H1 (cell line): ENCODE results near the gene RFNG. TPM values are rescaled to one million over a fixed set of nuclear protein-coding genes. Genes with fewer than 3 reads are reported as not detected.

Experiments
- CTCF ChIA-PET: fragments of 300-600 bp; sonication (Branson Sonifier 250); formaldehyde crosslinking; loops from one replicate; lab custom pipeline; 2021; ENCODE audit not compliant: partially characterized antibody; lab: Charles Lee
- POLR2A ChIA-PET: fragments of 300-600 bp; sonication (Branson Sonifier 250); formaldehyde crosslinking; loops from one replicate; lab custom pipeline; 2021; ENCODE audit warnings: inconsistent platforms; ENCODE audit not compliant: partially characterized antibody; lab: Charles Lee
- DNase-seq, 2 experiments: peaks; one replicate each; pipeline versions ENCODE4 v3.0.0 to v3.0.0-alpha.2; 2010 to 2022; ENCODE audit warnings: low spot score in 2 of 2, low read depth in 1 of 2, mixed read lengths in 1 of 2
- FAIRE-seq: peaks from 2 replicates; lab custom pipeline; 2011; peaks lifted over from hg19 to GRCh38; lab: Jason Lieb, UNC
- H2AFZ ChIP-seq: 2 replicates; pipeline ENCODE4 v1.8.1; 2012; ENCODE audit warnings: low read length, inconsistent platforms
- H2AK5ac ChIP-seq: 2 replicates; pipeline ENCODE4 v1.6.1; 2013; ENCODE audit warnings: low read depth, low read length
- H2BK120ac ChIP-seq: replicated peaks from 2 replicates; pipeline ENCODE3; 2013; ENCODE audit warnings: low read depth, low read length, inconsistent platforms
- H2BK12ac ChIP-seq: 2 replicates; pipeline ENCODE4 v1.6.1; 2013; ENCODE audit warnings: low read depth, low read length
- H2BK15ac ChIP-seq: 2 replicates; pipeline ENCODE4 v1.6.1; 2013; ENCODE audit warnings: low read length
- H2BK20ac ChIP-seq: 2 replicates; pipeline ENCODE4 v1.6.1; 2013; ENCODE audit warnings: low read length
- H2BK5ac ChIP-seq: 2 replicates; pipeline ENCODE4 v1.6.1; 2013; ENCODE audit warnings: low read depth, low read length
- H3K14ac ChIP-seq: 2 replicates; pipeline ENCODE4 v1.6.1; 2013; ENCODE audit warnings: inconsistent platforms; ENCODE audit not compliant: insufficient read length
- H3K18ac ChIP-seq: 2 replicates; pipeline ENCODE4 v1.6.1; 2013; ENCODE audit warnings: low read length; ENCODE audit errors: extremely low read depth
- H3K23ac ChIP-seq: 2 replicates; pipeline ENCODE4 v1.6.1; 2013; ENCODE audit warnings: inconsistent platforms; ENCODE audit not compliant: insufficient read length
- H3K23me2 ChIP-seq: 2 replicates; pipeline ENCODE4 v1.6.1; 2013; ENCODE audit warnings: low read depth, low read length
- H3K27ac ChIP-seq: 2 replicates; pipeline ENCODE4 v1.6.1; 2011; ENCODE audit warnings: low read depth, low read length, inconsistent platforms
- H3K27me3 ChIP-seq, 4 experiments: replicated peaks in 1 of 4; 1 replicate in 1 of 4; 2 replicates in 3 of 4; pipeline versions ENCODE4 v1.6.1 to v1.8.1; 2011 to 2013; ENCODE audit warnings: low read length in 3 of 4, mild to moderate bottlenecking in 3 of 4, inconsistent platforms in 2 of 4, mixed read lengths in 2 of 4, moderate library complexity in 1 of 4; ENCODE audit not compliant: control insufficient read depth in 3 of 4, insufficient read depth in 3 of 4; ENCODE audit errors: extremely low read depth in 1 of 4
- H3K36me3 ChIP-seq, 4 experiments: 2 replicates each; pipeline versions ENCODE4 v1.6.1 to v1.8.1; 2011 to 2013; ENCODE audit warnings: mild to moderate bottlenecking in 4 of 4, low read length in 3 of 4, moderate library complexity in 2 of 4, control low read depth in 1 of 4, inconsistent platforms in 1 of 4; ENCODE audit not compliant: insufficient read depth in 4 of 4, control insufficient read depth in 2 of 4
- H3K4ac ChIP-seq: replicated peaks from 2 replicates; pipeline ENCODE3; 2013; ENCODE audit warnings: low read length, low read depth, mixed read lengths, inconsistent platforms; ENCODE audit not compliant: insufficient read length
- H3K4me1 ChIP-seq, 4 experiments: replicated peaks in 1 of 4; 1 replicate in 1 of 4; 2 replicates in 3 of 4; pipeline versions ENCODE4 v1.6.1 to v1.8.1; 2011 to 2013; ENCODE audit warnings: low read length in 3 of 4, inconsistent platforms in 2 of 4, mixed read lengths in 1 of 4; ENCODE audit not compliant: insufficient read depth in 4 of 4, control insufficient read depth in 3 of 4
- H3K4me2 ChIP-seq, 2 experiments: 2 replicates each; pipeline versions ENCODE4 v1.6.1 to v1.8.1; 2011 to 2013; ENCODE audit warnings: low read depth in 2 of 2, low read length in 2 of 2, control low read depth in 1 of 2, inconsistent platforms in 1 of 2, mild to moderate bottlenecking in 1 of 2; ENCODE audit not compliant: insufficient read depth in 1 of 2
- H3K4me3 ChIP-seq, 4 experiments: fragments of 200-600, 300-600 bp in 1 of 4; sonication (generic), shearing (Covaris generic), sonication (Bioruptor Twin) in 1 of 4; 2 replicates each; pipeline versions ENCODE4 v1.5.1 to v1.8.1; 2011 to 2016; ENCODE audit warnings: low read length in 4 of 4, low read depth in 3 of 4, control low read depth in 2 of 4, inconsistent platforms in 2 of 4, mild to moderate bottlenecking in 2 of 4, mixed read lengths in 1 of 4, moderate library complexity in 1 of 4; ENCODE audit not compliant: insufficient read depth in 2 of 4; ENCODE audit errors: extremely low read depth in 1 of 4
- H3K56ac ChIP-seq: replicated peaks from 2 replicates; pipeline ENCODE3; 2013; ENCODE audit warnings: low read depth, mild to moderate bottlenecking, mixed read lengths, low read length, inconsistent platforms; ENCODE audit not compliant: insufficient read length
- H3K79me1 ChIP-seq: 2 replicates; pipeline ENCODE4 v1.6.1; 2013; ENCODE audit warnings: low read depth, low read length, control low read depth
- H3K79me2 ChIP-seq, 2 experiments: 2 replicates each; pipeline versions ENCODE4 v1.6.1 to v1.8.1; 2012 to 2013; ENCODE audit warnings: low read length in 2 of 2, mild to moderate bottlenecking in 2 of 2, inconsistent platforms in 1 of 2; ENCODE audit not compliant: insufficient read depth in 2 of 2, control insufficient read depth in 1 of 2
- H3K9ac ChIP-seq, 4 experiments: replicated peaks in 1 of 4; 1 replicate in 1 of 4; 2 replicates in 3 of 4; pipeline versions ENCODE4 v1.6.1 to v1.8.1; 2011 to 2013; ENCODE audit warnings: low read depth in 3 of 4, low read length in 3 of 4, control low read depth in 2 of 4, mild to moderate bottlenecking in 2 of 4, moderate library complexity in 2 of 4, inconsistent platforms in 1 of 4; ENCODE audit errors: extremely low read depth in 1 of 4
- H3K9me3 ChIP-seq, 2 experiments: 2 replicates each; pipeline versions ENCODE4 v1.6.1 to v1.8.1; 2012 to 2013; ENCODE audit warnings: mild to moderate bottlenecking in 2 of 2, moderate library complexity in 2 of 2, control low read depth in 1 of 2, inconsistent platforms in 1 of 2, low read depth in 1 of 2, low read length in 1 of 2, mixed read lengths in 1 of 2; ENCODE audit not compliant: insufficient read depth in 2 of 2
- H4K20me1 ChIP-seq, 2 experiments: replicated peaks in 1 of 2; 2 replicates each; pipeline versions ENCODE3 to v1.8.1; 2011 to 2013; ENCODE audit warnings: inconsistent platforms in 2 of 2, low read length in 2 of 2, mild to moderate bottlenecking in 1 of 2; ENCODE audit not compliant: insufficient read depth in 2 of 2, control insufficient read depth in 1 of 2
- H4K5ac ChIP-seq: 2 replicates; pipeline ENCODE4 v1.6.1; 2013; ENCODE audit warnings: low read length, low read depth, mixed read lengths, inconsistent platforms; ENCODE audit not compliant: insufficient read length
- H4K8ac ChIP-seq: 2 replicates; pipeline ENCODE4 v1.8.0; 2013; ENCODE audit warnings: mild to moderate bottlenecking, moderate library complexity, low read length, inconsistent platforms; ENCODE audit not compliant: insufficient read depth; ENCODE audit errors: extremely low read depth
- H4K91ac ChIP-seq: replicated peaks from 2 replicates; pipeline ENCODE3; 2013; ENCODE audit warnings: low read length, mixed read lengths, inconsistent platforms; ENCODE audit not compliant: insufficient read length
- CREB1 ChIP-seq: IDR thresholded peaks from 2 replicates; pipeline ENCODE4 v1.6.1; 2012; ENCODE audit warnings: inconsistent platforms
- E2F6 ChIP-seq: IDR thresholded peaks from 2 replicates; pipeline ENCODE4 v1.6.1; 2012; ENCODE audit warnings: inconsistent platforms
- GABPA ChIP-seq: IDR thresholded peaks from 2 replicates; pipeline ENCODE4 v1.6.1; 2011; ENCODE audit warnings: mild to moderate bottlenecking, low read length, moderate library complexity, borderline replicate concordance; ENCODE audit not compliant: insufficient read depth
- KDM5A ChIP-seq: fragments of 200-600 bp; IDR thresholded peaks from 2 replicates; pipeline ENCODE4 v1.7.1; 2012; ENCODE audit warnings: mild to moderate bottlenecking, low read length, inconsistent platforms, mixed read lengths
- RBBP5 ChIP-seq: IDR thresholded peaks from 2 replicates; pipeline ENCODE4 v1.7.1; 2012; ENCODE audit warnings: low read depth, mild to moderate bottlenecking, inconsistent platforms, low read length, moderate library complexity, borderline replicate concordance
- RNF2 ChIP-seq: fragments of 200-900, 300-1000 bp; sonication (generic); IDR thresholded peaks from 2 replicates; pipeline ENCODE4 v1.7.1; 2016; ENCODE audit warnings: borderline replicate concordance, low read depth, mild to moderate bottlenecking, antibody characterized with exemption, low read length; ENCODE audit not compliant: poor library complexity, severe bottlenecking; ENCODE audit errors: missing control alignments
- TCF12 ChIP-seq: IDR thresholded peaks from 2 replicates; pipeline ENCODE4 v1.6.1; 2011; ENCODE audit warnings: low read depth, mild to moderate bottlenecking, low read length
- USF2 ChIP-seq: IDR thresholded peaks from 2 replicates; pipeline ENCODE4 v1.6.1; 2011; ENCODE audit warnings: low read length, improper control_type of control experiment
- WGBS, 2 experiments: shearing (Covaris generic) in 1 of 2; methylation state at CpG; one replicate each; pipeline versions ENCODE4 v1.1.6 to v1.1.7; 2013 to 2015; ENCODE audit warnings: low lambda C conversion rate in 2 of 2, mixed read lengths in 2 of 2, inconsistent platforms in 1 of 2, low coverage in 1 of 2, missing lambda C conversion rate in 1 of 2; ENCODE audit not compliant: insufficient replicate concordance in 2 of 2, insufficient coverage in 1 of 2, insufficient read length in 1 of 2; ENCODE audit errors: extremely low coverage in 1 of 2, missing lambda C conversion rate in 1 of 2; 5-methylcytosine and 5-hydroxymethylcytosine counted together
- polyA plus RNA-seq, 7 experiments: library from polyadenylated mRNA; depleted of rRNA in 3 of 7; stranded (reverse) in 5 of 7; unstranded in 2 of 7; fragments of >200 nt in 5 of 7; fragments of 200-250 nt in 2 of 7; gene quantifications; 1 replicate in 5 of 7; 2 replicates in 1 of 7; 4 replicates in 1 of 7; pipeline versions ENCODE4 v1.2.1 to v1.2.3, GENCODE V29; 2011 to 2013; ENCODE audit warnings: missing spikeins in 2 of 7, mixed read lengths in 2 of 7
- total RNA-seq: library from RNA; stranded (reverse); fragmentation: NEBNext Ultra II Directional; extraction: Animal tissue kit (Norgen Biotek cat#: 25700); gene quantifications from 2 replicates; pipeline ENCODE4 v1.2.1, GENCODE V29; 2021

The RFNG gene
- total and polyA plus RNA-seq, 2 of the 8 experiments (the other 6 are each of a cell fraction or from before 2014, with no cell fraction given) = 26.7 to 28.4 TPM

DNA sequence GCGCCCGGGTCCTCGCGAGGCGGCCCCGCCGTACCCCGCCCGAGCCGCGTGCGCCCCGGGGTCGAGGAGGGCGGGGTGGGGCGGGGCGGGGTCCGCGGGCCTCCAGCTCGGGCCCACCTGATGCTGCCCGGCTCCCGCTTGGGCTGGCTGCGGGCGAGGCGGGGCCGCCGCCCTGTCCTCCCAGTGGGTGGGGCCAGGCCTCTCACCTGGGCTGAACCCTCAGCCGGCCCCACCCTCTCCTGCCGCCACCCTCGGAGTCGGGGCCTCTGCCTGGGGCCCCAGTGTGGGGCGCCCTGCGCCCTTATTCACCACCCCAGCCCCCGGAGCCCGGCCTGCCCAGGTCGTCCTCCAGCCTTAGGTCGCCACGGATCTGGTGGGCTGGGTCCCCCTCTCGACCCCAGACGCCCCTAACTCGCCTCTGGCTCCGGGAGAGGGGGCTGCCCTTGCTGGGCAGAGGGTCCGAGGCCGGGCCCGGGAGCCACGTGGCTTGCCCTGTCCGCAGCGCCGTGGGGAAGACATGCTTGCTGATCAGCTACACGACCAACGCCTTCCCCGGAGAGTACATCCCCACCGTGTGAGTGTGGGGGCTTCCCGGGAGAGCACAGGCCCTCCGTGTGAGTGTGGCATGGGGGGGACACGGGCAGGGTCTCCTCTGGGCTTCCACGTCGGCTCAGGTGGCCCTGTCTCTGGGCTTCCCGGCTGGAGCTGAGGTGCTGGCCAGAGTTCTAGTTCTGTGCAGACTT is 19.6 kb downstream of the RFNG start:
- peak overlapping the region; percentile 10 for H2BK120ac ChIP-seq
- ChIA-PET CTCF (interaction anchor here (0.6 to 1.6 kb wide), 6 partner anchors 10 to 177 kb away, joined by 3 to 7 read pairs (median 3); partner anchors contain the start of genes CENPX and DUS1L), POLR2A (interaction anchor here (0.9 to 4.9 kb wide), 12 partner anchors 9 to 162 kb away, joined by 3 to 38 read pairs (median 10); partner anchors contain the start of genes CENPX, FASN, GPS1 and LRRC45)
- H3K4me2 ChIP-seq = peak overlapping the region; percentile 80 to 94
- H4K20me1 ChIP-seq = peaks cover 2 to 19% of the 10 kb centered on the region in 2 experiments
- no peak overlapping the region for H2BK20ac ChIP-seq
- H3K4me3 ChIP-seq = peak overlapping the region; percentile 56 to 79 (median 59)
- peak overlapping the region; percentile 79 for H3K56ac ChIP-seq
- H3K27me3 ChIP-seq = no peaks in the 10 kb centered on the region
- DNase-seq (peak in 1 of 2 experiments; percentile 85), FAIRE-seq (no peak)
- no peak overlapping the region for H3K14ac ChIP-seq
- H3K4ac ChIP-seq = peak overlapping the region; percentile 97
- no peak overlapping the region for H3K23ac ChIP-seq
- peak overlapping the region; percentile 21 for H4K5ac ChIP-seq
- WGBS, 2 experiments = 8% methylated on average over 28 of the region's 59 CpGs; no CpG with 5 or more reads in 1 of the 2 experiments
- no peaks in the 10 kb centered on the region; a peak in 2 of 8 replicates for H3K36me3 ChIP-seq
- H4K8ac ChIP-seq = peak overlapping the region; percentile 80
- H3K23me2 ChIP-seq = peaks cover 11% of the 10 kb centered on the region; the same call in 1 of the 2 replicates
- peak overlapping the region in 3 of 4 experiments; percentile 48 to 69 (median 53); a peak in 4 of 7 replicates for H3K9ac ChIP-seq
- H2BK15ac ChIP-seq = no peak overlapping the region
- peak overlapping the region; percentile 89 for H4K91ac ChIP-seq
- H3K79me1 ChIP-seq = peaks cover 3% of the 10 kb centered on the region; the same call in 1 of the 2 replicates
- H2BK12ac ChIP-seq = 0 out of 2 replicates have a peak overlapping the region, but pooled peaks have one; percentile 17
- H3K79me2 ChIP-seq = peaks cover 0 to 2% of the 10 kb centered on the region in 2 experiments; a peak in 1 of 4 replicates
- no peaks in the 10 kb centered on the region for H3K9me3 ChIP-seq
- H3K4me1 ChIP-seq = peaks cover 0 to 13% (median 7%) of the 10 kb centered on the region in 4 experiments; a peak in 5 of 7 replicates
- peak overlapping the region; percentile 71 for H3K18ac ChIP-seq
- H3K27ac ChIP-seq = no peak overlapping the region
- H2AK5ac ChIP-seq = peak overlapping the region; percentile 41; the same call in 1 of the 2 replicates
- H2BK5ac ChIP-seq = 0 out of 2 replicates have a peak overlapping the region, but pooled peaks have one; percentile 44
- no peak overlapping the region for H2AFZ ChIP-seq
- TF ChIP-seq KDM5A (no peak), CREB1 (no peak), RBBP5 (no peak), USF2 (no peak), RNF2 (no peak), TCF12 (no peak), E2F6 (0 out of 2 replicates have a peak, but pooled peaks have one; percentile 28), GABPA (no peak)
